Body of pancreas (tissue), 4 donors: ENCODE data around the gene GOLGA6D.

Source experiments
- CTCF ChIP-seq, 7 experiments: fragments of 450-650 bp in 4 of 7; fragments of 200-600 bp in 3 of 7; sonication (generic) in 3 of 7; IDR thresholded peaks; one replicate each; pipeline ENCODE4 v1.5.1; 2016 to 2019; ENCODE audit warnings: antibody characterized with exemption in 7 of 7
- POLR2A ChIP-seq, 3 donors: fragments of 450-650 bp; IDR thresholded peaks; one replicate each; pipeline ENCODE4 v1.6.1; 2016; ENCODE audit warnings: antibody characterized with exemption in 3 of 3, mild to moderate bottlenecking in 2 of 3

DNA sequence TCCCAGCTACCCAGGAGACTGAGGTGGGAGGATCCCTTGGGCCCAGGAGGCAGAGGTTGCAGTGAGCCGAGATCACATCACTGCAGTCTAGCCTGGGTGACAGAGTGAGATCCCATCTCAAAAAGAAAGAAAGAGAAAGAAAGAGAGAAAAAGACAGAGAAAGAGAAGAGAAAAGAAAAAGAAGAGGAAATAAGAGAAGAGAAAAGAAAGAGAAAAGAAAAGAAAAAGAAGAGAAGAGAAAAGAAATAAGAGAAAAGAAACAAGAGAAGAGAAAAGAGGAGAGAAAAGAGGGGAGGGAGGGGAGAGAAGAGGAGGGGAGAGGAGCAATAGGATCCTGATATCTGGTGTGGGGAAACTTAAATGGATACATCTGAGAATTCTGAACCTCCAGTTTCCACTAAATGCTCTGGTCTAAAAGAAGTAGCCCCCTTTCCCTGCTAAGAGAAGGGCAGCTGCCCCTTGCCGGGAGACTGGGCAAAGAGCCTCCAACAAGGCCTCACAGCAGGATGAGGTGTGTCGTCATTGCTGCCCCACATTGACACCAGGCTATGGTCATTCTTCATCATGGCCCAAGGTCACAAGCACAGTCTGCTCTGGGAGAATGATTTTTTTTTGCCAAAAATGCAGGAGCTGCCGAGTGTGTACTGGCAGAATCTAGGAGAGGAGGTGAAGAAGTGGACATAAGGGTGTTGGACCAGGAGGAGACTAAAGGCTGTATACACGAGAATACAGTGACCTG is 32.1 kb downstream of the GOLGA6D start:
- no peak for TF ChIP-seq CTCF (IDR thresholded peaks at IDR 0.05)
- TF ChIP-seq POLR2A (IDR thresholded peaks at IDR 0.05) = no peak
